Measurements from ENCODE around the gene PPM1L. TPM values are rescaled to one million over a fixed set of nuclear protein-coding genes. Genes with fewer than 3 reads are reported as not detected.

The PPM1L gene
- total and polyA plus RNA-seq, 10 of the 15 experiments (the other 5 are each of a cell fraction or from before 2014, with no cell fraction given) = under 0.01 to 0.33 (median 0.06) TPM; not detected in 1

GRCh38 chr3:160748231-160748630, 7.8 kb upstream of the PPM1L start:
- in situ Hi-C loops (cut with MboI) (no loop called here), intact Hi-C loops (cut with micrococcal nuclease; ENCODE audit: unreplicated experiment) (no loop called here)
- BruUV-seq (replicated peaks) = no TSS peak
- FAIRE-seq = no peak
- ChIA-PET RAD21 (ENCODE audit: unreplicated experiment) (no interaction called here), SMC1A (ENCODE audit: uncharacterized antibody, unreplicated experiment) (no interaction called here), CTCF (no interaction called here), POLR2A (no interaction called here)
- Histone ChIP-seq H4K20me1 (ENCODE audit: control insufficient read depth, insufficient read depth) (no peaks in the 10 kb centered on the region), H2AFZ (ENCODE audit: control insufficient read depth, low read depth, low read length) (no peak overlapping the region), H3K36me3 (ENCODE audit: control insufficient read depth in 2 of 2, insufficient read depth in 2 of 2, low read length in 1 of 2) (no peaks in the 10 kb centered on the region), H3K9ac (ENCODE audit: control insufficient read depth, insufficient read depth, low read length) (no peak overlapping the region), H3K4me1 (ENCODE audit: control insufficient read depth, insufficient read depth, low read length) (no peaks in the 10 kb centered on the region), H3K79me2 (ENCODE audit: control insufficient read depth, insufficient read depth, low read length) (no peaks in the 10 kb centered on the region), H3K27ac (ENCODE audit: control insufficient read depth, insufficient read depth) (no peak overlapping the region), H3K27me3 (replicated peaks in 1 of 2; ENCODE audit: control insufficient read depth in 2 of 2, insufficient read depth in 2 of 2, low read length in 1 of 2) (peaks cover 0 to 8% of the 10 kb centered on the region in 2 experiments; a peak in 2 of 4 replicates), H3K9me3 (replicated peaks; ENCODE audit: control insufficient read depth, insufficient read depth, low read length) (no peaks in the 10 kb centered on the region), H3K4me3 (no peak overlapping the region), H3K4me2 (ENCODE audit: control insufficient read depth, insufficient read depth) (no peak overlapping the region)
- DNase-seq (ENCODE audit: low read depth, low spot score) = no peak
- no peak for ATAC-seq
- TF ChIP-seq STAT1 (conservative IDR thresholded peaks at IDR 0.05) = no peak
- WGBS (ENCODE audit: insufficient coverage, insufficient replicate concordance, low lambda C conversion rate, missing lambda C conversion rate) = 0% methylated on average over 2 of the region's 2 CpGs

GRCh38 chr3:160748787-160749186, 7.2 kb upstream of the PPM1L start:
- ChIA-PET CTCF (no interaction called here), RAD21 (ENCODE audit: unreplicated experiment) (no interaction called here), SMC1A (ENCODE audit: uncharacterized antibody, unreplicated experiment) (no interaction called here), POLR2A (no interaction called here)
- Histone ChIP-seq H4K20me1 (ENCODE audit: control insufficient read depth, insufficient read depth) (no peaks in the 10 kb centered on the region), H3K36me3 (ENCODE audit: control insufficient read depth in 2 of 2, insufficient read depth in 2 of 2, low read length in 1 of 2) (no peaks in the 10 kb centered on the region), H3K4me2 (ENCODE audit: control insufficient read depth, insufficient read depth) (no peak overlapping the region), H3K27me3 (replicated peaks in 1 of 2; ENCODE audit: control insufficient read depth in 2 of 2, insufficient read depth in 2 of 2, low read length in 1 of 2) (peaks cover 0 to 10% of the 10 kb centered on the region in 2 experiments; a peak in 2 of 4 replicates), H3K79me2 (ENCODE audit: control insufficient read depth, insufficient read depth, low read length) (no peaks in the 10 kb centered on the region), H3K27ac (ENCODE audit: control insufficient read depth, insufficient read depth) (no peak overlapping the region), H3K9ac (ENCODE audit: control insufficient read depth, insufficient read depth, low read length) (no peak overlapping the region), H2AFZ (ENCODE audit: control insufficient read depth, low read depth, low read length) (no peak overlapping the region), H3K9me3 (replicated peaks; ENCODE audit: control insufficient read depth, insufficient read depth, low read length) (no peaks in the 10 kb centered on the region), H3K4me3 (no peak overlapping the region), H3K4me1 (ENCODE audit: control insufficient read depth, insufficient read depth, low read length) (no peaks in the 10 kb centered on the region)
- in situ Hi-C loops (cut with MboI) = no loop called here
- 0% methylated on average over 1 of the region's 1 CpG for WGBS (ENCODE audit: insufficient coverage, insufficient replicate concordance, low lambda C conversion rate, missing lambda C conversion rate)
- BruUV-seq (replicated peaks) = no TSS peak
- no peak for FAIRE-seq
- ATAC-seq = no peak
- intact Hi-C loops (cut with micrococcal nuclease; ENCODE audit: unreplicated experiment) = no loop called here
- no peak for DNase-seq (ENCODE audit: low read depth, low spot score)
- TF ChIP-seq PKNOX1 (IDR thresholded peaks at IDR 0.05) (no peak), RUNX3 (IDR thresholded peaks at IDR 0.05; ENCODE audit: low read length) (no peak), FOS (IDR thresholded peaks at IDR 0.05; ENCODE audit: borderline replicate concordance, extremely low read depth, insufficient read length) (no peak), CEBPB (IDR thresholded peaks at IDR 0.05; ENCODE audit: borderline replicate concordance in 1 of 2, low read depth in 2 of 2, low read length in 2 of 2) (no peak), POLR2A (IDR thresholded peaks at IDR 0.05; ENCODE audit: low read depth, low read length) (no peak), NFYB (IDR thresholded peaks at IDR 0.05; ENCODE audit: insufficient read depth, low read depth, low read length) (no peak), SMAD5 (IDR thresholded peaks at IDR 0.05; ENCODE audit: low read depth) (no peak), NFXL1 (IDR thresholded peaks at IDR 0.05; ENCODE audit: borderline replicate concordance) (no peak), ESRRA (IDR thresholded peaks at IDR 0.05; ENCODE audit: low read length) (no peak), ZNF217 (IDR thresholded peaks at IDR 0.05) (no peak), SKIL (IDR thresholded peaks at IDR 0.05; ENCODE audit: low read depth, poor library complexity, severe bottlenecking) (no peak), HDAC6 (IDR thresholded peaks at IDR 0.05; ENCODE audit: unreplicated experiment) (no peak), ZBED1 (IDR thresholded peaks at IDR 0.05; ENCODE audit: borderline replicate concordance) (no peak), SIX5 (IDR thresholded peaks at IDR 0.05; ENCODE audit: low read depth, low read length, severe bottlenecking) (no peak), IRF5 (IDR thresholded peaks at IDR 0.05; ENCODE audit: borderline replicate concordance) (no peak)

All from GM12878 (cell line).